ENCODE results near the gene EML3. TPM values are rescaled to one million over a fixed set of nuclear protein-coding genes. Genes with fewer than 3 reads are reported as not detected.
A peak's percentile ranks its signal among the peaks of the same experiment; 100 is the strongest.

Gene EML3
- total and polyA plus RNA-seq, 12 donors = 7.7 to 50.4 (median 16.2) TPM

DNA sequence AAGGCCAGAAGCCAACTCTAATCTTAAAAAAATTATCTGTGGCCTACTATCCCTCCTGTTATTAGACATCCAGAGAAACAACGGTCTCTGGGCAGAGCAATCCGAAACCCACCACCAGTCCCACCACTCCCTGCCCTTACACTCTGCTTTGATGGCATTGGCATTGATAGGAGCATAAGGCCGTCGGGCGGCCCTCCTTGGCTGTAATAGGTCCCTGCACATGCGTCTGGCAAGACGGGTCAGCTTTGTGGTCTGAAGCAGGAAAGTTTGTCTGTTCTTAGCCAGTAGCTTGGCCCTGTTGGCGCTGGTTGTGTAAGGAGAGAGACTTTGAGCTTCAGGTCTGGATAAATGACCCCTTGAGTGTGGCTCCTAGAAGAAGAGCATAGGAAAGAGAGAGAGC, 17.5 kb downstream of the EML3 start:
- no peaks in the 10 kb centered on the region for H3K27me3 ChIP-seq
- intact Hi-C loops (cut with DNase I) = loop anchor here in 2 of 10 donors (5.0 to 10.0 kb wide), 2 partner anchors 72 to 100 kb away; partner anchors contain the start of genes C11orf98 (in 1 of the 2) and CSKMT (in 1 of the 2)
- H3K9me3 ChIP-seq = no peaks in the 10 kb centered on the region
- ATAC-seq (no peak), DNase-seq (no peak)
- TF ChIP-seq, protein P1, sequence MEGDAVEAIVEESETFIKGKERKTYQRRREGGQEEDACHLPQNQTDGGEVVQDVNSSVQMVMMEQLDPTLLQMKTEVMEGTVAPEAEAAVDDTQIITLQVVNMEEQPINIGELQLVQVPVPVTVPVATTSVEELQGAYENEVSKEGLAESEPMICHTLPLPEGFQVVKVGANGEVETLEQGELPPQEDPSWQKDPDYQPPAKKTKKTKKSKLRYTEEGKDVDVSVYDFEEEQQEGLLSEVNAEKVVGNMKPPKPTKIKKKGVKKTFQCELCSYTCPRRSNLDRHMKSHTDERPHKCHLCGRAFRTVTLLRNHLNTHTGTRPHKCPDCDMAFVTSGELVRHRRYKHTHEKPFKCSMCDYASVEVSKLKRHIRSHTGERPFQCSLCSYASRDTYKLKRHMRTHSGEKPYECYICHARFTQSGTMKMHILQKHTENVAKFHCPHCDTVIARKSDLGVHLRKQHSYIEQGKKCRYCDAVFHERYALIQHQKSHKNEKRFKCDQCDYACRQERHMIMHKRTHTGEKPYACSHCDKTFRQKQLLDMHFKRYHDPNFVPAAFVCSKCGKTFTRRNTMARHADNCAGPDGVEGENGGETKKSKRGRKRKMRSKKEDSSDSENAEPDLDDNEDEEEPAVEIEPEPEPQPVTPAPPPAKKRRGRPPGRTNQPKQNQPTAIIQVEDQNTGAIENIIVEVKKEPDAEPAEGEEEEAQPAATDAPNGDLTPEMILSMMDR (IDR thresholded peaks at IDR 0.05) = no peak
- peaks cover 0 to 68% (median 44%) of the 10 kb centered on the region in 9 donors for H3K36me3 ChIP-seq
- 85 to 86% methylated on average over 8 of the region's 8 CpGs for WGBS, 2 donors
- peaks cover 11 to 55% (median 44%) of the 10 kb centered on the region in 9 donors for H3K4me1 ChIP-seq
- H3K4me3 ChIP-seq = no peak overlapping the region
- H3K27ac ChIP-seq = no peak overlapping the region

DNA sequence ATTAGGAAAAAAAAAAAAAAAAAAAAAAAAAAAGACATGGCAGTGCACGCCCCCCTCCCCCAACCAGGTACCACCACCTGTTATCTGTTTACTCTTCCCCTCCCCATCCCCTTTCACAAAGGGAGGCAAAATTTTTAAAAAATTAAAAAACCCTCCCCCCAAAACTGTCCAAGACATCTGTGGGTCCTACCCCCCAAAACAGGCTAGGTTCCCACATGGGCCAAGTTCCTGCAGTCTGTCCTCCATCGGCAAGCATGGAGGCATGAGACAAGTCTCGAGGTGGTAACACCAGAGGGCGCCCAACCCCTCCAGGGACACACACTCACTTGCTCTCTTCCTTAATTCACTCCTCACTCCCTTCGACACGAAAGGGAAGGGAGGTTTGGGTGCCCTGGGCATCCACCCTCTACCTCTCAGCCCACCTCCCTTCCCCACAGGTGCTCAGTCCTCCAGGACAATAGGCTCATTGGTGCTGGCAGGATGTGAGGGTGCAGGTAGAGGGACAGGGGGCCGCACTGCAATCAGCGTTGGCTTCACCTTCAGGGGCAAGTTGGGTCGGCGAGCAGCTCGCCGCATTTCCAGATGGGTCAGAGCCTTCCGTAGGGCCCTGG, 19.0 kb downstream of the EML3 start:
- TF ChIP-seq, protein P1 (IDR thresholded peaks at IDR 0.05) = peak; percentile 8 to 70 (median 57)
- H3K9me3 ChIP-seq = no peaks in the 10 kb centered on the region
- ATAC-seq = no peak
- no peak overlapping the region for H3K4me3 ChIP-seq
- peaks cover 0 to 63% (median 48%) of the 10 kb centered on the region in 9 donors for H3K36me3 ChIP-seq
- H3K27ac ChIP-seq = peak overlapping the region in 2 of 10 donors; percentile 49 to 97
- no peaks in the 10 kb centered on the region for H3K27me3 ChIP-seq
- intact Hi-C loops (cut with DNase I) = loop anchor here in 3 of 10 donors (5.0 to 10.0 kb wide), 3 partner anchors 46 to 264 kb away; partner anchors contain the start of gene AHNAK (in 1 of the 3)
- WGBS, 2 donors = 56 to 58% methylated on average over 13 of the region's 13 CpGs
- DNase-seq = peak; percentile 73 to 75
- peaks cover 3 to 52% (median 34%) of the 10 kb centered on the region in 9 donors for H3K4me1 ChIP-seq

DNA sequence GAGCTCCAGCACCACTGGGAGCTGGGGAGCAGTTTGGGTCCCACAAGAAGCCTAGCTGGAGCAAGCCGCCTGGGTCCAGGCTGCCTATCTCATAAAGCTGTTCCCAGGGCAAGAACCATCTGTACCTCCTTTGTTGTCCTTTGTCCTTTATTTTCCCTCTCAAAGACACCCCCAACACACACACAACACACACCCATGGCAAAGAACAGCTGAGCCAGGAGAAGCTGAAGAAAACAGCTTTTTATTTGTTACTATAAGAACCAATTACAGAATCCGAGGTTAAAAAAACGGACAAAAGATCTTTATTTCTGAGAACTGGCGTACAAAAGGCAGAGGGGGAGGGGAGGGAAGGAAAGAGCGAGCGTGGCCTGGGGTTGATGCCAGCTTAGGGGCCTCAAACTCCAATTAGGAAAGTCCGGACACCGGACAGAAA, 19.6 kb downstream of the EML3 start:
- H3K4me1 ChIP-seq = peaks cover 3 to 49% (median 28%) of the 10 kb centered on the region in 9 donors
- intact Hi-C loops (cut with DNase I) = loop anchor here in 3 of 10 donors (5.0 to 10.0 kb wide), 3 partner anchors 46 to 264 kb away; partner anchors contain the start of gene AHNAK (in 1 of the 3)
- TF ChIP-seq, protein P1 (IDR thresholded peaks at IDR 0.05) = no peak
- H3K27ac ChIP-seq = peak overlapping the region in 9 of 10 donors; percentile 92 to 97 (median 95)
- ATAC-seq = no peak
- H3K4me3 ChIP-seq = no peak overlapping the region
- no peak for DNase-seq
- H3K36me3 ChIP-seq = peaks cover 0 to 63% (median 52%) of the 10 kb centered on the region in 9 donors
- no peaks in the 10 kb centered on the region for H3K9me3 ChIP-seq
- H3K27me3 ChIP-seq = no peaks in the 10 kb centered on the region
- 76 to 80% methylated on average over 8 of the region's 8 CpGs for WGBS, 2 donors

DNA sequence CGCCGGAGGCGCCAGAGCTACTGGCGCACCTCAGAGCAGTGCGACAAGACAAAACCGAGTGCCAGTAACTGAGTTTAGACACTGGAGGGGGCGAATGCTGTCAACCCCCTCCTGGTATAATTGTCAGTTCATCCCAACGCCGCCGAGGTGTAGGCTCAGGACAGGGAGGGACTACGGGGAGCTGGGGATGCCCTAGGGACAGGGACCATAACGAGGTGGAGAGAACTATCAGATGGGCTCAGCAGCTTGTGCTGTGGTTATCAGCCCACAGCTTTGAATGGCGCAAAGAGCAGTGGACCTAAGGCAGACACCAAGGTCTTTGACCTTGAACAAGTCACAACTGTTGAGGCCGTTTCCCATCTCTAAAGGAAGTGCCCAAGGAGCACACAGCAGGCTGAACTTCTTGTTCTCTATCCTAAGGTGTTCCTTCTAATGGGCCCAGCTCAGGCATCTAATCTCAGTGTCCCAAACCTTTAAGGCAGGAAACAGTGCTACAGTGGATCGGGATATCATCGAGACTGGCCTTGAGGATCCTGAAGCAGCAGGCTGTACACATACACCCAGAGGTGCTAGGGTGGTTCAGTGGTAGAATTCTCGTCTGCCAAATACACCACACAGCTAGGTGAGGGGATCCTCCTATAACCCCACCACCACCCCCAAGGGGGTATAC, 20.3 kb downstream of the EML3 start:
- ATAC-seq (peak in 6 of 8 donors; percentile 3 to 34 (median 16)), DNase-seq (no peak)
- peaks cover 0 to 63% (median 50%) of the 10 kb centered on the region in 9 donors for H3K36me3 ChIP-seq
- H3K27ac ChIP-seq = peak overlapping the region; percentile 83 to 97 (median 94)
- H3K4me3 ChIP-seq = peak overlapping the region; percentile 50 to 86 (median 78)
- WGBS, 2 donors = 8 to 11% methylated on average over 17 of the region's 17 CpGs
- TF ChIP-seq, protein P1 (IDR thresholded peaks at IDR 0.05) = no peak
- intact Hi-C loops (cut with DNase I) = loop anchor here in 3 of 10 donors (5.0 to 10.0 kb wide), 3 partner anchors 45 to 265 kb away; partner anchors contain the start of gene AHNAK (in 1 of the 3)
- peaks cover 3 to 42% (median 28%) of the 10 kb centered on the region in 9 donors for H3K4me1 ChIP-seq
- H3K9me3 ChIP-seq = no peaks in the 10 kb centered on the region
- no peaks in the 10 kb centered on the region for H3K27me3 ChIP-seq
